GM23248 (cell line): Measurements from ENCODE around the gene TBL1XR1. TPM values are rescaled to one million over a fixed set of nuclear protein-coding genes. Genes with fewer than 3 reads are reported as not detected.
"Not testable (repeated sequence)": the region's sequence is repeated elsewhere in the genome, so short reads cannot be mapped to it uniquely, and the experiment has no call there.

Experiments
- DNase-seq: peaks from one replicate; pipeline ENCODE4 v3.0.0-alpha.2; 2015
- H2AFZ ChIP-seq: fragments of 200-600 bp; sonication (generic); 2 replicates; pipeline ENCODE4 v1.6.1; 2016; ENCODE audit warnings: antibody characterized with exemption
- H3F3A ChIP-seq: fragments of 200-600 bp; sonication (generic); 2 replicates; pipeline ENCODE4 v1.6.1; 2016; ENCODE audit warnings: mild to moderate bottlenecking, antibody characterized with exemption, mixed run types; ENCODE audit not compliant: insufficient read depth
- H3K27ac ChIP-seq: fragments of 200-600 bp; sonication (generic); 2 replicates; pipeline ENCODE4 v1.5.1; 2016; ENCODE audit warnings: mild to moderate bottlenecking
- H3K27me3 ChIP-seq: fragments of 200-600 bp; sonication (generic); replicated peaks from 2 replicates; pipeline ENCODE4 v1.6.1; 2016; ENCODE audit warnings: mild to moderate bottlenecking; ENCODE audit not compliant: insufficient read depth
- H3K36me3 ChIP-seq: fragments of 200-600 bp; sonication (generic); 2 replicates; pipeline ENCODE4 v1.6.1; 2016; ENCODE audit warnings: low read depth, mild to moderate bottlenecking
- H3K4me1 ChIP-seq: fragments of 200-600 bp; sonication (generic); 2 replicates; pipeline ENCODE4 v1.6.1; 2016; ENCODE audit warnings: mild to moderate bottlenecking; ENCODE audit not compliant: insufficient read depth
- H3K4me2 ChIP-seq: fragments of 200-600 bp; sonication (generic); one replicate; pipeline ENCODE4 v1.6.1; 2016; ENCODE audit warnings: mild to moderate bottlenecking; ENCODE audit not compliant: unreplicated experiment
- H3K4me3 ChIP-seq: fragments of 200-600 bp; sonication (generic); 2 replicates; pipeline ENCODE4 v1.5.1; 2016; ENCODE audit warnings: mild to moderate bottlenecking
- H3K79me2 ChIP-seq: fragments of 200-600 bp; sonication (generic); 2 replicates; pipeline ENCODE4 v1.6.1; 2016; ENCODE audit warnings: mild to moderate bottlenecking; ENCODE audit not compliant: insufficient read depth
- H3K9ac ChIP-seq: fragments of 200-600 bp; sonication (generic); 2 replicates; pipeline ENCODE4 v1.6.1; 2016; ENCODE audit warnings: mild to moderate bottlenecking
- H3K9me2 ChIP-seq: fragments of 200-600 bp; sonication (generic); 2 replicates; pipeline ENCODE4 v1.6.1; 2016; ENCODE audit warnings: mixed run types, mild to moderate bottlenecking, moderate library complexity; ENCODE audit not compliant: insufficient read depth
- H3K9me3 ChIP-seq: fragments of 200-600 bp; sonication (generic); one replicate; pipeline ENCODE4 v1.6.1; 2017; ENCODE audit warnings: low read depth
- H4K20me1 ChIP-seq: fragments of 200-600 bp; sonication (generic); 2 replicates; pipeline ENCODE4 v1.6.0; 2016; ENCODE audit not compliant: insufficient read depth
- EZH2 ChIP-seq: fragments of 200-600 bp; sonication (generic); IDR thresholded peaks from 2 replicates; pipeline ENCODE4 v1.6.1; 2018; ENCODE audit warnings: antibody characterized with exemption, mild to moderate bottlenecking; ENCODE audit not compliant: insufficient read depth, poor library complexity, severe bottlenecking
- EZH2phosphoT487 ChIP-seq: fragments of 200-600 bp; sonication (generic); IDR thresholded peaks from 2 replicates; pipeline ENCODE4 v1.6.1; 2018; ENCODE audit warnings: antibody characterized with exemption, moderate library complexity, mild to moderate bottlenecking, low read depth; ENCODE audit not compliant: insufficient read depth
- WGBS, 2 experiments: methylation state at CpG; one replicate each; pipeline ENCODE4 v1.1.6; 2015 to 2017; ENCODE audit warnings: low lambda C conversion rate in 2 of 2, low coverage in 1 of 2; ENCODE audit errors: missing lambda C conversion rate in 2 of 2; 5-methylcytosine and 5-hydroxymethylcytosine counted together
- in situ Hi-C: fragments of 300-500 bp; cut with MboI; formaldehyde crosslinking; loops from 2 replicates; pipeline ENCODE4 v1.15.0; 2020
- polyA plus RNA-seq: library from polyadenylated mRNA; unstranded; fragments of >200 nt; fragmentation: Nextera tagmentation; extraction: Ambion mirVana; gene quantifications from 2 replicates; pipeline ENCODE4 v1.2.1, GENCODE V29; 2016
- total RNA-seq: library from RNA; depleted of rRNA; stranded (reverse); fragments of >200 nt; shearing (Covaris generic); gene quantifications from 2 replicates; pipeline ENCODE4 v1.2.3, GENCODE V29; 2014

TBL1XR1 gene
- total and polyA plus RNA-seq, 2 experiments from 2014 or later, result 41.6 to 87.2 TPM

DNA sequence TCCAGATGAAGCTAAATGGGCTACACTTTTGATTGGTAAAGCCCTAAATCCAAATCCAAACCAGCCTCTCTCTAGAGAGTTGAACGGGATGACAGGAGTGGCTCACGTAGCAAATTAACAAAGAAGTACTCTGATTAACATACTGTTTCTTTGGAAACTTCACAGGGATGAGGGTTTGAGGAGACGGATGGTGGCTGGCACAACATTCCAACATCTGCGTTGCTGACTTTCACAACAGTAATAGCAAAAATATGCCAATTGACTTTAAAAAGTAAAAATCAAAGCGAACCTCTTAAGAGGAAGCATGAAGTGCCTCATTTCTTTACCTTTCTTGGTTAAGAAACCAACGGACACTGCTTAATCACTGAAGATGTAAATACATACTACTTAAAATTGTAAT lies 181.4 kb downstream of the TBL1XR1 start:
- in situ Hi-C loops, result no loop called here
- H3K27ac ChIP-seq, result no peak overlapping the region
- no peak overlapping the region for H3K4me3 ChIP-seq
- H3K4me2 ChIP-seq, result no peak overlapping the region
- no peak for DNase-seq
- no peaks in the 10 kb centered on the region for H4K20me1 ChIP-seq
- H3K9ac ChIP-seq, result no peak overlapping the region
- H3K9me2 ChIP-seq, result no peaks in the 10 kb centered on the region
- no peaks in the 10 kb centered on the region for H3K27me3 ChIP-seq
- no peaks in the 10 kb centered on the region for H3K9me3 ChIP-seq
- no peaks in the 10 kb centered on the region for H3F3A ChIP-seq
- H3K36me3 ChIP-seq, result no peaks in the 10 kb centered on the region; the same call in 1 of the 2 replicates
- TF ChIP-seq EZH2 (no peak), EZH2phosphoT487 (no peak)
- 45 to 47% methylated on average over 6 of the region's 6 CpGs for WGBS, 2 experiments
- no peak overlapping the region for H2AFZ ChIP-seq
- no peaks in the 10 kb centered on the region for H3K79me2 ChIP-seq
- H3K4me1 ChIP-seq, result no peaks in the 10 kb centered on the region

DNA sequence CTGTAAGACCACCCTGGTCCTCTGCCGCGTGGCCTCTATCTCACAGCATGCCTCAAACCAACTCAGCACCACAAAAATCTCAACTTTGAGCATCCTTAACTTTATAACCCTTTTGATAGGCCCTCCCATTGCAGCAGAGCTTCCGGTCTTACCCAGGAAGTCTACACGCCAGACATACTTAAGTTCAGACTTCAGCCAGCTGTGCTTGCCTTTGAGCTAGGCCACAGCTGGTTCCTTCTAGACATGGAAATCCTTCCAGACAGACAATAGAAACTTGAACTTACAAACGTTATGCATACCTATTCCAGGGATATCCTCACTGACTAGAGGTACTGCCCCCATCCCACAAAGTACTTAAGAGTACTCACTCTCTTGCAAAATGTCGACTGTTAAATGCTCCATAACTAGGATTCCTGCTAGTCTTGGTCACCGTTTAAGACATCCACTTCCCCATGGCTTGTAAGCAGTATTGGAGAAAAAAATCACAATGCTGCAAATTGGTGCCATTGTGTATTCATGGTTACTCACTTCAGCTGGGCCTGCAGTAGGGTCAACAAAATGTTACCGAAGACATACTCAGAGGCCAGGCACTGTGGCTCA lies 183.5 kb downstream of the TBL1XR1 start:
- no peak overlapping the region for H3K4me2 ChIP-seq
- no peaks in the 10 kb centered on the region for H3F3A ChIP-seq
- H3K4me3 ChIP-seq, result no peak overlapping the region
- no peak overlapping the region for H2AFZ ChIP-seq
- TF ChIP-seq EZH2phosphoT487, result no peak
- TF ChIP-seq EZH2, result no peak
- H3K27ac ChIP-seq, result no peak overlapping the region
- H3K9ac ChIP-seq, result no peak overlapping the region
- 70 to 73% methylated on average over 8 of the region's 8 CpGs for WGBS, 2 experiments
- H3K9me2 ChIP-seq, result no peaks in the 10 kb centered on the region
- H3K4me1 ChIP-seq, result no peaks in the 10 kb centered on the region
- H3K79me2 ChIP-seq, result no peaks in the 10 kb centered on the region
- 0 out of 2 replicates have a peak, but pooled peaks cover 2% of the 10 kb centered on the region for H4K20me1 ChIP-seq
- no peaks in the 10 kb centered on the region; the same call in 1 of the 2 replicates for H3K36me3 ChIP-seq
- peak; percentile 5 for DNase-seq
- H3K9me3 ChIP-seq, result no peaks in the 10 kb centered on the region
- in situ Hi-C loops, result no loop called here
- H3K27me3 ChIP-seq, result no peaks in the 10 kb centered on the region

DNA sequence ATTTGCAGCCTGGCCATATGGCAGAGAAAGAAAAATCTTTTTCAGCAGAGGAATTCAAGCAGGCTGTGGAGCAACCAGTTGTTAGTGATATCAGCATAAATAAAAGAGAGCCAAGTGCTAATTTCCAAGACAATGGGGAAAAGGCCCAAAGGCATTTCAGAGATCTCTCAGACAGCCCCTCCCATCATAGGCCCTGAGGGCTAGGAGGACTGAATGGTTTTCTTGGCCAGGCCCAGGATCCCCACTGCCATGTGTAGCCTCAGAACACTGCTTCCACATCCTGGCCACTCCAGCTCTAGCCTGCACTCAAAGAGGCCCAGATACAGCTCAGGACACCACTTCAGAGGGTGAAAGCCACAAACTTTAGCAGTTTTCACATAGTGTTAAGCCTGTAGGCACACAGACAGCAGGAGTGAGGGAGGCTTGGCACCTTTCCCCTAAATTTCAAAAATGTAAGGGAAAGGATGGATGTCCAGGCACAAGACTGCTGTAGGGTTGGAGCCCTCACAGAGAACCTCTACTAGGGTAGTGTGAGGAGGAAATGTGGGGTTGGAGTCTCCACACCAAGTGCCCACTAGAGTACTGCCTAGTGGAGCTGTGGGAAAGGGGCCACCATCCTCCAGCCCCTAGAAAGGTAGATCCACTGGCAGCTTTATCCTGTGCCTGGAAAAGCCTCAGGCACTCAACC lies 191.4 kb downstream of the TBL1XR1 start:
- no peak for TF ChIP-seq EZH2
- H3K9ac ChIP-seq, result no peak overlapping the region
- 0 out of 2 replicates have a peak, but pooled peaks cover 2% of the 10 kb centered on the region for H4K20me1 ChIP-seq
- no peaks in the 10 kb centered on the region for H3K27me3 ChIP-seq
- H3K4me1 ChIP-seq, result no peaks in the 10 kb centered on the region
- H3K79me2 ChIP-seq, result no peaks in the 10 kb centered on the region
- no peak overlapping the region for H3K4me3 ChIP-seq
- no peak overlapping the region for H3K27ac ChIP-seq
- H2AFZ ChIP-seq, result no peak overlapping the region
- H3F3A ChIP-seq, result no peaks in the 10 kb centered on the region
- DNase-seq, result no peak
- H3K9me2 ChIP-seq, result no peaks in the 10 kb centered on the region
- H3K4me2 ChIP-seq, result no peak overlapping the region
- H3K9me3 ChIP-seq, result no peaks in the 10 kb centered on the region
- H3K36me3 ChIP-seq, result no peaks in the 10 kb centered on the region
- in situ Hi-C loops, result no loop called here

DNA sequence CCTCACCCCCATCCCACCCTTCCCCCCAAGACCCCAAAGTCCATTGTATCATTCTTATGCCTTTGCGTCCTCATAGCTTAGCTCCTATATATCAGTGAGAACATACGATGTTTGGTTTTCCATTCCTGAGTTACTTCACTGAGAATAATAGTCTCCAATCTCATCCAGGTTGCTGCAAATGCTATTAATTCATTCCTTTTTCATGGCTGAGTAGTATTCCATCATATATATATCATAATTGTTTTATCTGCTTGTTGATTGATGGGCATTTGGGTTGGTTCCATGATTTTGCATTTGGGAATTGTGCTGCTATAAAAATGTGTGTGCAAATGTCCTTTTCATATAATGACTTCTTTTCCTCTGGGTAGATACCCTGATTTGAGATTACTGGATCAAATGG lies 197.1 kb downstream of the TBL1XR1 start:
- H3K9me2 ChIP-seq, H3K9ac ChIP-seq, H3F3A ChIP-seq, H3K36me3 ChIP-seq, H3K9me3 ChIP-seq, H3K4me2 ChIP-seq, DNase-seq, H3K4me3 ChIP-seq, H3K79me2 ChIP-seq, H2AFZ ChIP-seq, H3K27ac ChIP-seq, H3K27me3 ChIP-seq, H3K4me1 ChIP-seq, H4K20me1 ChIP-seq, in situ Hi-C loops: not testable (repeated sequence)
- 95 to 100% methylated on average over 2 of the region's 2 CpGs for WGBS, 2 experiments

DNA sequence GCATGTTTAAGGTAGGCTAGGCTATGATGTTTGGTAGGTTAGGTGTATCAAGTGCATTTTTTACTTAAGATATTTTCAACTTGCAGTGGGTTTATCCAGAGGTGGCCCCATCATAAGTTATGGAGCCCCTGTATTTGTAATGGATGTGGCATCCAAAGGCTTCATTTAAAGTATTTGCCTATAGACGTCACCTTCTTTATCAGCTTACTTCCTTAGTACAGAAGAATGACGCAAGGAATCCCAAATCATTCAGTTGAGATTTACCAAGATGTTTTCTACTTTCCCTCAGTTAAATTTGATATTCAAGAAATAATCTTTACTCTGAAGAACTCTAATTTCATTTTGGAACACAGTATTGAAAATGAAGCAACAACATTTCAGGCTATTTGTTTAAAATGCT lies 201.3 kb downstream of the TBL1XR1 start:
- Histone ChIP-seq H3F3A (no peaks in the 10 kb centered on the region), H3K36me3 (no peaks in the 10 kb centered on the region), H3K4me1 (no peaks in the 10 kb centered on the region), H3K9me3 (no peaks in the 10 kb centered on the region), H3K79me2 (no peaks in the 10 kb centered on the region), H3K4me3 (no peak overlapping the region), H3K27ac (no peak overlapping the region), H3K27me3 (no peaks in the 10 kb centered on the region), H3K9ac (no peak overlapping the region), H3K4me2 (no peak overlapping the region), H3K9me2 (no peaks in the 10 kb centered on the region), H4K20me1 (no peaks in the 10 kb centered on the region), H2AFZ (no peak overlapping the region)
- WGBS, 2 experiments, result 66 to 73% methylated on average over 2 of the region's 2 CpGs
- DNase-seq, result no peak
- no peak for TF ChIP-seq EZH2phosphoT487
- TF ChIP-seq EZH2, result no peak
- in situ Hi-C loops, result no loop called here
